Suppressor macrophage treated with lipopolysaccharide for 4 hours (primary cell): ENCODE results near the gene RASIP1.

Source experiments
- DNase-seq: peaks from one replicate; pipeline ENCODE4 v3.0.0-alpha.2; 2020

Gene RASIP1

GRCh38 chr19:48672994-48673393, 67.4 kb downstream of the RASIP1 start, which contains the start of gene NTN5:
NTN5 (minus strand) TSS chr19:48673017; CDS start chr19:48670986, 2,031 bp downstream.
- no peak for DNase-seq

DNA sequence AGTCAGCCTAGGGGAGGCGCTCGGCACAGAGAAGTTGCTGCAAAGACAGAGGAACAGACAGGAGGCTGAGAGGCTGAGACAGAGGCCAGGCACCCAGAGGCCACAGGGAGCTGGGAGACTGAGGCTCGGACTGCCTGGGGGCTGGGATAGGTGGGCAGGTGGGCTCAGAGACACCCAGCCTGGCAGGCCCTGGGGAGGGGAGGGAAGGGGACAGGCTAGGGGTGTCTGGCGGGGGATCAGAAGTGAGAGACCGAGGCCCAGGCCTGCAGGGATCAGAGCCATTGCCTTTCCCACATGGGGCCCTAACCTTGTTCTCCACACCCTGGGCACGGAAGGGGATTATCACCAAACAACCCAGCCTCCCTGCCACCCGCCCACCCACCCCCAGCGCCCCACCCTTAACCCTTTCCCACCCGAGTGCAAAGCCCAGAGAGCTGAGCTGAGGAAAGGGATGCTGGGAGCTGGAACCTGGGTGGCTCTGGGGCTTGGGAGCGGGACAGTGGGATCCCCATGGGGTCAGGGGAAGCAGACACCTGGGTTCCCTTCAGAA, 68.9 kb downstream of the RASIP1 start:
- no peak for DNase-seq

DNA sequence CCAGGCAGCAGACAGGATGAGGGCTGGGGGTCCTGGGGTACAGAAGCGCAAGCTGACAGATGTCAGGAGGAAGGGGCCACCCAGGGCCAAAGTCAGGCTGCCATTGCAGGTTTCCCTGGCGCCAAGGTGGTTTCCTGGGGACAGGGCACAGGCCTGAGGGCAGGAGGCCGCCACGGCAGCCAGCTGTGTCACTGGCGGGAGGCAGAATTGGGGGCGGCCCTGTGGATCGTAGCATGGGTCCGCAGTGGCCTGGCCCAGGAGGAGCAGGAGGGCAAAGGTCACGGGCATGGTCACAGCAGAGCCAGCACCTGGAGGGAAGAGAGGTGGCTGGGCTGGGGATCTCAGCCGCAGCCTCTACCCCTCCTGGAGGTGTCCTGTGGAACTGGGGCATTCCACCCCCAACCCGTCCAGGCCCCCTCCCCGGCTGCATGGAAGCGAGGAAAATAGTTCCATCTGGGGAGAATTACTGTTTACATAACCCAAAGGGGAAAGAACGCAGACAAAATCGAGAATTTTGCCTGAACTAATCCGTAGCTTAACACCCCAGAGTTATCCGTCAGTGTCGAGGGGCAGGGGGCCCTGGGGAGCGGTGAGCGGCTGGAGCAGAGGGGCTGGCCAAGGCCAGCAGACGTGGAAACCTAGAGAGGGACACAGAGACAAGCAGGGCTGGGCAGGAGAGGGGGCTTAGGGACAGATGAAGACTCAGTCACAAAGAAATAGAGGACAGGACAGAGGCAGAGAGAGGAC, 69.5 kb downstream of the RASIP1 start:
- no peak for DNase-seq
